ENCODE measurements around the gene PARP15. TPM values are rescaled to one million over a fixed set of nuclear protein-coding genes. Genes with fewer than 3 reads are reported as not detected.

PARP15 gene
- total RNA-seq, 2 experiments from 2014 or later: 49.1 to 52.8 TPM

- no peak for ATAC-seq (ENCODE audit: low read depth)
- Mint-ChIP-seq H3K4me1 (peaks cover 9% of the 10 kb centered on the region), H3K4me3 (no peak overlapping the region), H3K36me3 (peaks cover 2% of the 10 kb centered on the region), H3K27me3 (peaks cover 20% of the 10 kb centered on the region), H3K27ac (no peak overlapping the region), H3K9me3 (peaks cover 8% of the 10 kb centered on the region)
- DNase-seq: no peak
- POLR2A ChIA-PET: no interaction called here
Observed at GRCh38 chr3:122665226-122665786, 87.9 kb downstream of the PARP15 start.

- peaks cover 9% of the 10 kb centered on the region for H3K9me3 Mint-ChIP-seq
- H3K4me3 Mint-ChIP-seq: no peak overlapping the region
- ATAC-seq (ENCODE audit: low read depth): no peak
- peaks cover 20% of the 10 kb centered on the region for H3K27me3 Mint-ChIP-seq
- no peak overlapping the region for H3K27ac Mint-ChIP-seq
- H3K4me1 Mint-ChIP-seq: peaks cover 6% of the 10 kb centered on the region
- no peak for DNase-seq
- POLR2A ChIA-PET: no interaction called here
- peaks cover 4% of the 10 kb centered on the region for H3K36me3 Mint-ChIP-seq
Observed at GRCh38 chr3:122665881-122666280, 88.4 kb downstream of the PARP15 start.

GRCh38 chr3:122668930-122669730, 91.7 kb downstream of the PARP15 start:
- H3K27me3 Mint-ChIP-seq: peaks cover under 1% of the 10 kb centered on the region
- peaks cover 9% of the 10 kb centered on the region for H3K36me3 Mint-ChIP-seq
- peak overlapping the region; percentile 14 for H3K27ac Mint-ChIP-seq
- peaks cover 8% of the 10 kb centered on the region for H3K9me3 Mint-ChIP-seq
- no peak overlapping the region for H3K4me3 Mint-ChIP-seq
- POLR2A ChIA-PET: interaction anchor here (0.9 to 1.3 kb wide), 2 partner anchors 8 to 12 kb away, joined by 3 read pairs; partner anchors contain the start of gene PARP14
- DNase-seq (no peak), ATAC-seq (ENCODE audit: low read depth) (peak; percentile 83)
- H3K4me1 Mint-ChIP-seq: peaks cover 8% of the 10 kb centered on the region

- no peak for DNase-seq
- no peak for ATAC-seq (ENCODE audit: low read depth)
- POLR2A ChIA-PET: no interaction called here
- peaks cover 12% of the 10 kb centered on the region for H3K4me1 Mint-ChIP-seq
- H3K9me3 Mint-ChIP-seq: peaks cover 10% of the 10 kb centered on the region
- H3K36me3 Mint-ChIP-seq: peaks cover 17% of the 10 kb centered on the region
- no peak overlapping the region for H3K27ac Mint-ChIP-seq
- no peaks in the 10 kb centered on the region for H3K27me3 Mint-ChIP-seq
- no peak overlapping the region for H3K4me3 Mint-ChIP-seq
Observed at GRCh38 chr3:122671553-122671952, 94.1 kb downstream of the PARP15 start.

GRCh38 chr3:122674339-122674738, 96.9 kb downstream of the PARP15 start:
- no peak for DNase-seq

GRCh38 chr3:122676759-122677158, 99.3 kb downstream of the PARP15 start:
- DNase-seq (no peak), ATAC-seq (ENCODE audit: low read depth) (no peak)
- peaks cover 3% of the 10 kb centered on the region for H3K9me3 Mint-ChIP-seq
- H3K36me3 Mint-ChIP-seq: peaks cover 20% of the 10 kb centered on the region
- POLR2A ChIA-PET: interaction anchor here (0.9 kb wide), 1 partner anchor 112 kb away, joined by 5 read pairs; the partner anchor contains the start of genes DTX3L and PARP9
- H3K4me1 Mint-ChIP-seq: peaks cover 28% of the 10 kb centered on the region
- no peak overlapping the region for H3K27ac Mint-ChIP-seq
- H3K4me3 Mint-ChIP-seq: no peak overlapping the region
- H3K27me3 Mint-ChIP-seq: no peaks in the 10 kb centered on the region

More at GRCh38 chr3:122674339-122674738, 96.9 kb downstream of the PARP15 start:
- H3K9me3 Mint-ChIP-seq: peaks cover 6% of the 10 kb centered on the region
- peaks cover 19% of the 10 kb centered on the region for H3K4me1 Mint-ChIP-seq
- no peaks in the 10 kb centered on the region for H3K27me3 Mint-ChIP-seq
- peak overlapping the region; percentile 61 for H3K27ac Mint-ChIP-seq
- POLR2A ChIA-PET: interaction anchor here (1.3 kb wide), 1 partner anchor 110 kb away, joined by 3 read pairs; the partner anchor contains the start of genes DTX3L and PARP9
- no peak overlapping the region for H3K4me3 Mint-ChIP-seq
- peaks cover 15% of the 10 kb centered on the region for H3K36me3 Mint-ChIP-seq
- no peak for ATAC-seq (ENCODE audit: low read depth)

- H3K36me3 Mint-ChIP-seq: peaks cover 22% of the 10 kb centered on the region
- no peaks in the 10 kb centered on the region for H3K27me3 Mint-ChIP-seq
- POLR2A ChIA-PET: interaction anchor here (0.7 to 5.3 kb wide), 3 partner anchors 109 to 262 kb away, joined by 4 to 160 read pairs (median 4); partner anchors contain the start of genes DTX3L and PARP9
- ATAC-seq (ENCODE audit: low read depth) (no peak), DNase-seq (no peak)
- no peak overlapping the region for H3K4me3 Mint-ChIP-seq
- peaks cover 31% of the 10 kb centered on the region for H3K4me1 Mint-ChIP-seq
- peaks cover 3% of the 10 kb centered on the region for H3K9me3 Mint-ChIP-seq
- H3K27ac Mint-ChIP-seq: no peak overlapping the region
Observed at GRCh38 chr3:122677216-122677615, 99.8 kb downstream of the PARP15 start.

- POLR2A ChIA-PET: interaction anchor here (0.7 to 5.3 kb wide), 11 partner anchors 9 to 1072 kb away, joined by 3 to 160 read pairs (median 4); partner anchors contain the start of genes DTX3L, FAM162A, PARP15 and PARP9
- peaks cover 30% of the 10 kb centered on the region for H3K36me3 Mint-ChIP-seq
- DNase-seq (no peak), ATAC-seq (ENCODE audit: low read depth) (no peak)
- peaks cover 2% of the 10 kb centered on the region for H3K9me3 Mint-ChIP-seq
- H3K4me1 Mint-ChIP-seq: peaks cover 44% of the 10 kb centered on the region
- no peak overlapping the region for H3K4me3 Mint-ChIP-seq
- no peaks in the 10 kb centered on the region for H3K27me3 Mint-ChIP-seq
- H3K27ac Mint-ChIP-seq: peak overlapping the region; percentile 74
Observed at GRCh38 chr3:122678506-122678905, 101.1 kb downstream of the PARP15 start.

- DNase-seq (peak; percentile 77), ATAC-seq (ENCODE audit: low read depth) (peak; percentile 62)
- peak overlapping the region; percentile 96 for H3K27ac Mint-ChIP-seq
- peaks cover under 1% of the 10 kb centered on the region for H3K9me3 Mint-ChIP-seq
- peak overlapping the region; percentile 96 for H3K4me3 Mint-ChIP-seq
- H3K36me3 Mint-ChIP-seq: peaks cover 27% of the 10 kb centered on the region
- no peaks in the 10 kb centered on the region for H3K27me3 Mint-ChIP-seq
- POLR2A ChIA-PET: interaction anchor here (0.6 to 5.3 kb wide), 16 partner anchors 9 to 295 kb away, joined by 3 to 160 read pairs (median 4); partner anchors contain the start of genes DTX3L, FAM162A, KPNA1 and PARP15
- H3K4me1 Mint-ChIP-seq: peaks cover 45% of the 10 kb centered on the region
Observed at GRCh38 chr3:122679085-122679881, 101.8 kb downstream of the PARP15 start.

GRCh38 chr3:122679882-122680474, 102.5 kb downstream of the PARP15 start:
- Mint-ChIP-seq H3K4me3 (peak overlapping the region; percentile 96), H3K36me3 (peaks cover 27% of the 10 kb centered on the region), H3K4me1 (peaks cover 46% of the 10 kb centered on the region), H3K27ac (peak overlapping the region; percentile 96), H3K27me3 (no peaks in the 10 kb centered on the region), H3K9me3 (no peaks in the 10 kb centered on the region)
- DNase-seq: peak; percentile 48
- peak; percentile 3 for ATAC-seq (ENCODE audit: low read depth)
- POLR2A ChIA-PET: interaction anchor here (0.7 to 5.3 kb wide), 16 partner anchors 8 to 296 kb away, joined by 3 to 160 read pairs (median 4); partner anchors contain the start of genes DTX3L, FAM162A, KPNA1 and PARP15

- peak; percentile 72 for ATAC-seq (ENCODE audit: low read depth)
Observed at GRCh38 chr3:122680475-122681283, 103.2 kb downstream of the PARP15 start, which contains the start of gene PARP14. Gene PARP14, plus strand, starts transcription at chr3:122680839. Its CDS starts 45 bp downstream, at chr3:122680884.

More at GRCh38 chr3:122680475-122681283, 103.2 kb downstream of the PARP15 start, which contains the start of gene PARP14:
- DNase-seq: peak; percentile 76
- peak within 1 kb of the TSS; percentile 96 for H3K4me3 Mint-ChIP-seq
- H3K9me3 Mint-ChIP-seq: no peaks in the 10 kb centered on the region
- POLR2A ChIA-PET: interaction anchor here (0.6 to 5.3 kb wide), 15 partner anchors 12 to 297 kb away, joined by 3 to 160 read pairs (median 5); partner anchors contain the start of genes DTX3L, FAM162A, KPNA1 and PARP15
- H3K36me3 Mint-ChIP-seq: peaks cover 29% of the 10 kb centered on the region
- H3K27ac Mint-ChIP-seq: peak within 1 kb of the TSS; percentile 96
- peaks cover 49% of the 10 kb centered on the region for H3K4me1 Mint-ChIP-seq
- no peaks in the 10 kb centered on the region for H3K27me3 Mint-ChIP-seq

All from activated naive CD8-positive, alpha-beta T cell treated with anti-CD3 and anti-CD28 coated beads, Interleukin-2, amount 10 ng/mL, durations not matched to agents 7 days and 5 days (primary cell).